GM12874 (cell line): ENCODE measurements around the gene MAPK6.

Experiments
- CTCF ChIP-seq: IDR thresholded peaks from 2 replicates; pipeline ENCODE4 v1.5.1; 2011; ENCODE audit warnings: low read depth, mild to moderate bottlenecking, control low read depth, low read length, moderate library complexity; ENCODE audit not compliant: insufficient read depth

MAPK6 gene

DNA sequence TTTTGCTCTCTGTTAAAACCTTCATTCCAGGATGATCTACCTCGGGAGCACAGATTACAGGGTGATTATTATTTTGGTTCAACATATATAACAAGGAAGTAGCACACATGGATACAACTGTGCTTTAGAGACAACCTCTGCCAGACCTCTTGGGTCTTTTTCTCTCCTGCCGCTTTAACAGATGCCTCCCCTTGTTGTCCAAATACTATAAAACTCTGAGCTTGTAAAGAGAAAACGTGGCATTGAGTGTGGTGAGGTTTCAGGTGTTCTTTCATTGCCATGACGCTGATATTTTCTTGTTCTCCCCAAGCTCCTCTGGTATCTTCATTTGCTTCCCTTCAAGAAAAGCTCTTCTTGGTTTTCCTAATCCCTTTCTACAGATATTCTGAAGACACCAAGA, 64.6 kb downstream of the MAPK6 start:
- no peak for TF ChIP-seq CTCF

- TF ChIP-seq CTCF, result no peak
Observed at GRCh38 chr15:52085299-52085698, 66.3 kb downstream of the MAPK6 start.

GRCh38 chr15:52086011-52086786, 67.2 kb downstream of the MAPK6 start:
- no peak for TF ChIP-seq CTCF

GRCh38 chr15:52090193-52090592, 71.2 kb downstream of the MAPK6 start:
- TF ChIP-seq CTCF, result no peak

GRCh38 chr15:52093167-52093538, 74.1 kb downstream of the MAPK6 start:
- TF ChIP-seq CTCF, result no peak

DNA sequence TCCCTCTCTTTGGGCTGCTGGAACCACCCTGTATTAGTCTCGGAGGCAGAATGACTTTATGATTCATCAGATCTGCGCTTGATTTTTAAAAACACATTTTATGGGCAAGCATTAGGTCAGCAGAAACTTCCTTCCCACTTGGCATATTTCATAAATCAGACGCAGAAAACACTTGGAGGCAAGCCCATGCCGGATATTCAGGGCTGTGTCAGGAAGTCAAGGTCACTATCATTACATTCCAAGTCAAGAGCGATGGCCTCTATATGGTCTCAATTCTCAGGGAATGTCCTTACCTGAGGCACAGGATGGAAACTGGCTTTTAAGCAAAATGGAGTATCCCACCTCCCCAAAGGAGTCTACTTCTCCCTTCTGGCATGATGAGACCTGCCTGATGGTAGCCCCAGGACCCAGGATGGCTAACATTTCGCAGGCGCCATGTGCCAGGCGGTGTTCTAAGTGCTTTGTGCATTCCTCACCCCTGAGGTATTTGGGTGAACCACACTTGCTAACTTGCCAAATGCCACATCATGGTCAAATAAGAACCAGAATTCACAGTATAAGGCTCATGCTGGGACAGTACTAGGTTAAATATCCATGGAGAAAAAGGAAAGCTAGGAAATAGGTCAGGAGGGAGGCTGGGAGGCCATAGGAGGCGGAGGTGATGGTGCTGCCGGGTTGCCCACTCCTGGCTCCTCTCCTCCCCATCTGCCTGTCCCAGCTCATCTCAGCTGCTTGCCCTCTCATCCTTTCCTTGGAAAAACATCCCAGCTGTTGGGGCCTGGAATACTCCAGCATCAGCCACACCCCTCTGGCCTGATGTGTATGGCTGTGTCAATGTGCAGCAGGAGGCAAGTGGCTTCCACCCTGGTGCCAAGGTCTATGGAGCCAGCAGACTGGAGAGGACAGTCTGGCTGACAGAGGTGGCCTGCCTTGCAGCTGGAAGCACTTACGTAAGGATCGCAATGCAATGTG, 74.8 kb downstream of the MAPK6 start:
- no peak for TF ChIP-seq CTCF

GRCh38 chr15:52094811-52095584, 76.0 kb downstream of the MAPK6 start:
- no peak for TF ChIP-seq CTCF
